H9 (cell line): ENCODE results near the gene KRT74. TPM values are rescaled to one million over a fixed set of nuclear protein-coding genes. Genes with fewer than 3 reads are reported as not detected.

Source experiments
- DNase-seq: peaks from one replicate; pipeline ENCODE4 v3.0.0-alpha.2; 2017
- H2AFZ ChIP-seq: one replicate; pipeline ENCODE4 v1.6.1; 2013; ENCODE audit warnings: mild to moderate bottlenecking, low read length, control low read depth, moderate library complexity
- H2AK5ac ChIP-seq: 2 replicates; pipeline ENCODE4 v1.6.1; 2013; ENCODE audit warnings: low read length, control low read depth, mixed read lengths; ENCODE audit not compliant: insufficient read length
- H2BK120ac ChIP-seq: one replicate; pipeline ENCODE4 v1.6.1; 2013; ENCODE audit warnings: low read depth, mild to moderate bottlenecking, low read length, control low read depth, inconsistent platforms; ENCODE audit not compliant: poor library complexity, severe bottlenecking
- H2BK12ac ChIP-seq: 2 replicates; pipeline ENCODE4 v1.6.1; 2013; ENCODE audit warnings: low read length, control low read depth, mixed read lengths, low read depth; ENCODE audit not compliant: insufficient read length
- H2BK15ac ChIP-seq: 2 replicates; pipeline ENCODE4 v1.6.1; 2013; ENCODE audit warnings: low read depth, low read length, control low read depth
- H2BK20ac ChIP-seq: one replicate; pipeline ENCODE4 v1.6.1; 2013; ENCODE audit warnings: low read depth, mild to moderate bottlenecking, low read length, control low read depth, inconsistent platforms; ENCODE audit not compliant: poor library complexity, severe bottlenecking
- H2BK5ac ChIP-seq: 2 replicates; pipeline ENCODE4 v1.6.1; 2013; ENCODE audit warnings: low read length, control low read depth, mixed read lengths; ENCODE audit not compliant: insufficient read length
- H3K14ac ChIP-seq: 2 replicates; pipeline ENCODE4 v1.6.1; 2013; ENCODE audit warnings: low read length, control low read depth; ENCODE audit not compliant: insufficient read depth
- H3K18ac ChIP-seq: 2 replicates; pipeline ENCODE4 v1.6.1; 2013; ENCODE audit warnings: low read depth, mild to moderate bottlenecking, mixed read lengths, low read length, control low read depth; ENCODE audit not compliant: insufficient read length
- H3K23ac ChIP-seq: 2 replicates; pipeline ENCODE4 v1.6.1; 2013; ENCODE audit warnings: low read length, control low read depth, mixed read lengths, low read depth; ENCODE audit not compliant: insufficient read length
- H3K23me2 ChIP-seq: 2 replicates; pipeline ENCODE4 v1.6.1; 2013; ENCODE audit warnings: low read depth, mild to moderate bottlenecking, mixed read lengths, low read length, control low read depth; ENCODE audit not compliant: insufficient read length, poor library complexity, severe bottlenecking
- H3K27ac ChIP-seq: 2 replicates; pipeline ENCODE4 v1.5.1; 2013; ENCODE audit warnings: low read length, control low read depth, mixed read lengths, low read depth; ENCODE audit not compliant: insufficient read length
- H3K27me3 ChIP-seq: 2 replicates; pipeline ENCODE4 v1.6.1; 2013; ENCODE audit warnings: low read length, control low read depth, inconsistent platforms; ENCODE audit not compliant: insufficient read depth
- H3K4ac ChIP-seq: 2 replicates; pipeline ENCODE4 v1.6.1; 2013; ENCODE audit warnings: low read depth, mild to moderate bottlenecking, control low read depth, inconsistent platforms, low read length, moderate library complexity
- H3K4me1 ChIP-seq: 2 replicates; pipeline ENCODE4 v1.6.1; 2013; ENCODE audit warnings: low read length, control low read depth, inconsistent platforms; ENCODE audit not compliant: insufficient read depth
- H3K4me2 ChIP-seq: 2 replicates; pipeline ENCODE4 v1.6.1; 2013; ENCODE audit warnings: low read length, control low read depth, mixed read lengths; ENCODE audit not compliant: insufficient read length, insufficient read depth
- H3K56ac ChIP-seq: 2 replicates; pipeline ENCODE4 v1.6.1; 2013; ENCODE audit warnings: low read depth, mild to moderate bottlenecking, mixed read lengths, low read length, control low read depth; ENCODE audit not compliant: insufficient read length
- H3K79me1 ChIP-seq: 2 replicates; pipeline ENCODE4 v1.6.1; 2013; ENCODE audit warnings: low read depth, mild to moderate bottlenecking, moderate library complexity, low read length, control low read depth, inconsistent platforms; ENCODE audit not compliant: insufficient read depth, poor library complexity, severe bottlenecking
- H3K79me2 ChIP-seq: 2 replicates; pipeline ENCODE4 v1.6.1; 2013; ENCODE audit warnings: low read length, control low read depth, inconsistent platforms; ENCODE audit not compliant: insufficient read depth
- H3K9ac ChIP-seq: 2 replicates; pipeline ENCODE4 v1.6.1; 2013; ENCODE audit warnings: low read length, control low read depth, mixed read lengths; ENCODE audit not compliant: insufficient read length; ENCODE audit errors: extremely low read depth
- H3K9me3 ChIP-seq: one replicate; pipeline ENCODE4 v1.6.1; 2013; ENCODE audit warnings: low read depth, low read length, inconsistent platforms; ENCODE audit not compliant: control insufficient read depth
- H3T11ph ChIP-seq: one replicate; pipeline ENCODE4 v1.6.1; 2013; ENCODE audit warnings: mild to moderate bottlenecking, low read length, control low read depth, inconsistent platforms
- H4K20me1 ChIP-seq: one replicate; pipeline ENCODE4 v1.6.1; 2013; ENCODE audit not compliant: control insufficient read depth, insufficient read length, insufficient read depth
- H4K5ac ChIP-seq: 2 replicates; pipeline ENCODE4 v1.6.1; 2013; ENCODE audit warnings: low read depth, mild to moderate bottlenecking, mixed read lengths, low read length, control low read depth; ENCODE audit not compliant: insufficient read length
- H4K8ac ChIP-seq: replicated peaks from 2 replicates; pipeline ENCODE4 v1.6.1; 2013; ENCODE audit warnings: low read length, control low read depth, mixed read lengths, low read depth; ENCODE audit not compliant: insufficient read length
- H4K91ac ChIP-seq: 2 replicates; pipeline ENCODE4 v1.6.1; 2013; ENCODE audit warnings: low read depth, mild to moderate bottlenecking, moderate library complexity, mixed read lengths, low read length, control low read depth; ENCODE audit not compliant: insufficient read length
- H3K27ac Mint-ChIP-seq, 3 experiments: 2 replicates in 2 of 3; 3 replicates in 1 of 3; pipeline ENCODE4 v1.8.0; 2020 to 2021; ENCODE audit warnings: mixed read lengths in 3 of 3, mild to moderate bottlenecking in 1 of 3, moderate library complexity in 1 of 3
- H3K27me3 Mint-ChIP-seq: 2 replicates; pipeline ENCODE4 v1.8.0; 2021; ENCODE audit warnings: low read depth, mild to moderate bottlenecking, moderate library complexity, mixed read lengths
- H3K36me3 Mint-ChIP-seq, 3 experiments: 2 replicates in 2 of 3; 3 replicates in 1 of 3; pipeline ENCODE4 v1.8.0; 2020 to 2021; ENCODE audit warnings: low read depth in 3 of 3, mixed read lengths in 3 of 3; ENCODE audit not compliant: insufficient read depth in 1 of 3
- H3K4me1 Mint-ChIP-seq, 2 experiments: 2 replicates each; pipeline ENCODE4 v1.8.0; 2020; ENCODE audit warnings: mixed read lengths in 2 of 2
- H3K4me3 Mint-ChIP-seq, 2 experiments: 2 replicates in 1 of 2; 3 replicates in 1 of 2; pipeline ENCODE4 v1.8.0; 2020 to 2021; ENCODE audit warnings: mild to moderate bottlenecking in 2 of 2, mixed read lengths in 2 of 2, moderate library complexity in 1 of 2
- H3K9me3 Mint-ChIP-seq, 2 experiments: 2 replicates in 1 of 2; 3 replicates in 1 of 2; pipeline ENCODE4 v1.8.0; 2020; ENCODE audit warnings: mild to moderate bottlenecking in 2 of 2, mixed read lengths in 2 of 2, moderate library complexity in 1 of 2
- CTCF ChIP-seq: fragments of 200-600 bp; sonication (generic); conservative IDR thresholded peaks from 3 replicates; pipeline ENCODE4 v1.8.0; 2021; ENCODE audit warnings: antibody characterized with exemption, mild to moderate bottlenecking
- WGBS: extraction: QIAGEN DNeasy Blood & Tissue Kit; methylation state at CpG from one replicate; pipeline ENCODE4 v1.1.7; 2013; ENCODE audit warnings: missing lambda C conversion rate, low lambda C conversion rate, mixed read lengths; ENCODE audit not compliant: insufficient read length; ENCODE audit errors: extremely low coverage; 5-methylcytosine and 5-hydroxymethylcytosine counted together
- total RNA-seq: library from RNA; stranded (reverse); gene quantifications from 2 replicates; pipeline ENCODE4 v1.2.1, GENCODE V29; 2021

The KRT74 gene
- total RNA-seq, 1 experiment from 2014 or later: not detected

GRCh38 chr12:52519387-52519703 is 54.3 kb downstream of the KRT74 start:
- no CpG with 5 or more reads among the region's 3 CpGs for WGBS
- Histone ChIP-seq H4K8ac (no peak overlapping the region), H4K91ac (no peak overlapping the region), H2BK15ac (no peak overlapping the region), H4K5ac (no peak overlapping the region), H2BK5ac (no peak overlapping the region), H3K9ac (no peak overlapping the region), H3K23me2 (no peaks in the 10 kb centered on the region), H3K4ac (no peak overlapping the region), H3K18ac (no peak overlapping the region), H3K23ac (no peak overlapping the region), H3K56ac (no peak overlapping the region), H2BK120ac (no peak overlapping the region), H3T11ph (no peak overlapping the region), H3K4me2 (no peak overlapping the region), H3K27ac (no peak overlapping the region), H3K4me1 (no peaks in the 10 kb centered on the region), H3K79me1 (no peaks in the 10 kb centered on the region), H3K27me3 (no peaks in the 10 kb centered on the region), H2AK5ac (no peak overlapping the region), H2BK12ac (no peak overlapping the region), H3K79me2 (no peaks in the 10 kb centered on the region), H4K20me1 (no peaks in the 10 kb centered on the region), H2BK20ac (no peak overlapping the region), H3K9me3 (no peaks in the 10 kb centered on the region), H2AFZ (no peak overlapping the region), H3K14ac (no peak overlapping the region)
- H3K9me3 Mint-ChIP-seq: no peaks in the 10 kb centered on the region; a peak in 1 of 5 replicates
- peaks cover 15 to 20% of the 10 kb centered on the region in 2 experiments for H3K4me1 Mint-ChIP-seq
- no peaks in the 10 kb centered on the region for H3K36me3 Mint-ChIP-seq
- H3K4me3 Mint-ChIP-seq: no peak overlapping the region
- H3K27me3 Mint-ChIP-seq: peaks cover 6% of the 10 kb centered on the region
- H3K27ac Mint-ChIP-seq: no peak overlapping the region
- TF ChIP-seq CTCF: no peak
- no peak for DNase-seq
